DMS53 (cell line): ENCODE data around the gene PLCL1.

ENCODE experiments used
- DNase-seq: peaks from one replicate; lab custom pipeline; 2025; lab: John Stamatoyannopoulos, UW

PLCL1 gene

DNA sequence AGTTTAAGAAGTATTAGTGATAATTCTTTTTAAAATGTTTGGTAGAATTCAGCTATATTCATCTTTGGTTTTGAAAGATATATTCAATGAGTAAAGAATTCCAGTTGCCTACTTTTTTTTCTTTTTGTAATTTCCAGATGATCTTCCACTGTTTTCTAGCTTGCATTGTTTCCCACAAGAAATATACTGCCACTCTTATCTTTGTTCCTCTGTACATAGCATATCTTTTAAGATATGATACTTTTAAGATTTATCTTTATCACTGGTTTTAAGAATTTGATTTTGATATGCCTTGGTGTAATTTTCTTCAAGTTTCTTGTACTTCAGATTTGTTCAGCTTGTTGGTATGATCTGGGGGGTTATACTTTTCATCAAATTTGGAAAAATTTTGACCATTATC lies 374.4 kb downstream of the PLCL1 start:
- no peak for DNase-seq

DNA sequence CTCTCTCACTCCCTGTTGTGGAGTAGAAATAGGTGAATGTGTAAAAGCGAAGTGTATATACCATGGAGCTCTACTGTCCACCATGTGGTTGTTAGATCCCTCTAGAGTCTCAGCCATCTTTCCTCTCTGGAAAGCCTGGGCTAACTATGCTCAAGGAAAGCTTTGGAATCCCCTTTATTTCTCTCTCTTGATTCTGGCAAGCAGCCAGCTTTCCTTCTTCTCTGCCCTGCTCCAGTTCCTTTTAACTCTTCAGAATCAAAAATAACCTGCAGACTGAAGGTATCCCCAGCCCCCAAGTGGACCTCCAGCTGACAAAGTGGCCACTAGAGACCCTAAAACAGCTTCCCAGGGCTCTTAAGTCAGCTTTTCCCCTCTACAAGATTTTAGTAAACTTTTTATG lies 381.9 kb downstream of the PLCL1 start:
- no peak for DNase-seq

DNA sequence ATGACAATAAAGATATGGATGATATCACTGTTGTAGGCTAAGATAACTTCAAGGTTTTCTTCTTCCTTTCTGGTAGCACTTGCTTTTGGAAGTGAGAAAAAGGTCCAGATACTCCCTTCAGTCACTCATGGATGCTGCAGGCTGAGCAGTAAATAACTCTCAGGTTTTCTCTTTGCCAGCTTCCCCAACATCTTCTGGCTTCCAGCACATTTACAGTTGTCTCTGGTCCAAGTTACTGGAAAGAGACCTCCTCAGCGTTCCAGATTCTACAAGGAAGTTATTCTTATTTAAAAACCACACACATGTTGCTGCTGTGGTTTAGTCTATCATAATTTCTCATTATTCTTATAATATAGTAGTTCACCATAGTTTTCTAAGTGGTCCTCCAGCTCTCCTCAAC lies 383.4 kb downstream of the PLCL1 start:
- no peak for DNase-seq

DNA sequence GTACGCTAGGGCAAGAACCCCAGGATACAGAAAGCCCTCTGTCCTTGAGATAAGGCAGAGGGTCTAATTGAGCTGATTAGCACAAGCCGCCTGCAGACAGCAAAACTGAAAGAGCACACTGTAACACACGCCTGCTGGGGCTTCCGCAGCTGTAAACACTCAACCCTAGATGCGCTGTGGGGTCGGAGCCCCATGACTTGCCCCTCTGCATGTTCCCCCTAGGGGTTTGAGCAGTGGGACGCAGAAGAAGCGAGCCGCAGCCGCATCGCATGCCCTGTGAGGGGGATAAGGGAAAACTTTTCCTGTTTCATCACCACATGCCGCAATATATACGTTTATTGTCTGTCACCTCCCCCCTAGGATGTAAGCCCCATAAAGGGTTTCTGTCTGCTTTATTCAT lies 384.6 kb downstream of the PLCL1 start:
- DNase-seq: no peak

DNA sequence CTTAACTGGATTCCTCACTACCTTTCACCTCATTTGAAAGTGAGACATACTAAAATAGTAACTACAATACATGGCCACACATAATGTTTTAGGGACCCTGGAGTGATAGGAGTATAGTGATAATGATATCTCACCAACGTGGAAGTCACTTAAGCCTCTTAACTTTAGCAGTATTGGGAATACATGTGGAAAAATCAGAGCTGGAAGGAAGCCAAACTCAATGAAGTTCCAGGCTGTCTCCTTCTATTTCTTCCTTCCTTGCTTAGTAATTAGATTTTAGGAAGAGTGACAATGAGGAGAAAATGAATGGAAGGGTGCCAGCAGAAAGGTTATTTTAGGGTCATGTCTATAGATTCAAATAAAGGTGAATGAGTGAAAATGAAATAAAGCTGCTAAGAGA lies 387.3 kb downstream of the PLCL1 start:
- no peak for DNase-seq

DNA sequence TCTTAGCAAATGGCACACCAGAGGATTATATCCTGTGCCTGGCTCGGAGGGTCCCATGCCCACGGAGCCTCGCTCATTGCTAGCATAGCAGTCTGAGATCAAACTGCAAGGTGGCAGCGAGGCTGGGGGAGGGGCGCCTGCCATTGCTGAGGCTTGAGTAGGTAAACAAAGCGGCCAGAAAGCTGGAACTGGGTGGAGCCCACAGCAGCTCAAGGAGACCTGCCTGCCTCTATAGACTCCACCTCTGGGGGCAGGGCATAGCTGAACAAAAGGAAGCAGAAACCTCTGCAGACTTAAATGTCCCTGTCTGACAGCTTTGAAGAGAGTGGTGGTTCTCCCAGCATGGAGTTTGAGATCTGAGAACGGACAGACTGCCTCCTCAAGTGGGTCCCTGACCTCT lies 392.2 kb downstream of the PLCL1 start:
- DNase-seq: peak; percentile 37
